Loucy (cell line): ENCODE measurements around the gene PRDX3.

Source experiments
- EZH2phosphoT487 ChIP-seq: fragments of 200-600 bp; IDR thresholded peaks from 2 replicates; pipeline ENCODE4 v1.6.1; 2018; ENCODE audit warnings: antibody characterized with exemption, mild to moderate bottlenecking, moderate library complexity, borderline replicate concordance
- TF ChIP-seq, protein P1 (sequence below): fragments of 200-600 bp; sonication (generic); conservative IDR thresholded peaks from 2 replicates; pipeline ENCODE4 v1.5.1; 2014; ENCODE audit warnings: mild to moderate bottlenecking, antibody characterized with exemption, low read length

DNA sequence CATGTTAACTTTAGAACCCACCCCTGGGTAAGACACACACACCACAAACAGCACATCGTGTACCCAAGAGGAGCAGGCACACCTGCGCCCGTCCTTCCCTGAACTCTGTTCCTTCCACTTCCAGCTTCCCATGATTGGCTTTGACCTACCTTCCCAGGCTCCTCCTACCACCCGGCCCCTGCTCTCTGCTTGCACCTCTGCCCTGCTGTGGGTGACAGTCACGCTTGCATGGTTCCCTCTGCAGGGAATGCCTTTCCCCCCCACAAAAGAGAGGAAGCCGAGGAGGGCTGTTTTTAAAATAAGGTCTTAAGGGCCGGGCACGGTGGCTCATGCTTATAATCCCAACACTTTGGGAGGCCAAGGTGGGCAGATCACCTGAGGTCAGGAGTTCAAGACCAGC is 29.5 kb downstream of the PRDX3 start:
- TF ChIP-seq, protein P1, sequence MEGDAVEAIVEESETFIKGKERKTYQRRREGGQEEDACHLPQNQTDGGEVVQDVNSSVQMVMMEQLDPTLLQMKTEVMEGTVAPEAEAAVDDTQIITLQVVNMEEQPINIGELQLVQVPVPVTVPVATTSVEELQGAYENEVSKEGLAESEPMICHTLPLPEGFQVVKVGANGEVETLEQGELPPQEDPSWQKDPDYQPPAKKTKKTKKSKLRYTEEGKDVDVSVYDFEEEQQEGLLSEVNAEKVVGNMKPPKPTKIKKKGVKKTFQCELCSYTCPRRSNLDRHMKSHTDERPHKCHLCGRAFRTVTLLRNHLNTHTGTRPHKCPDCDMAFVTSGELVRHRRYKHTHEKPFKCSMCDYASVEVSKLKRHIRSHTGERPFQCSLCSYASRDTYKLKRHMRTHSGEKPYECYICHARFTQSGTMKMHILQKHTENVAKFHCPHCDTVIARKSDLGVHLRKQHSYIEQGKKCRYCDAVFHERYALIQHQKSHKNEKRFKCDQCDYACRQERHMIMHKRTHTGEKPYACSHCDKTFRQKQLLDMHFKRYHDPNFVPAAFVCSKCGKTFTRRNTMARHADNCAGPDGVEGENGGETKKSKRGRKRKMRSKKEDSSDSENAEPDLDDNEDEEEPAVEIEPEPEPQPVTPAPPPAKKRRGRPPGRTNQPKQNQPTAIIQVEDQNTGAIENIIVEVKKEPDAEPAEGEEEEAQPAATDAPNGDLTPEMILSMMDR = no peak
- no peak for TF ChIP-seq EZH2phosphoT487
